Thyroid gland (tissue), 4 donors: Measurements from ENCODE around the gene GGT5.

Experiments
- POLR2A ChIP-seq, 2 donors: fragments of 450-650 bp; IDR thresholded peaks; one replicate each; pipeline ENCODE4 v1.6.1; 2017; ENCODE audit warnings: antibody characterized with exemption in 2 of 2, mild to moderate bottlenecking in 2 of 2, moderate library complexity in 1 of 2
- TF ChIP-seq, protein P1 (sequence below), 6 experiments: fragments of 200-600 bp in 3 of 6; fragments of 450-650 bp in 3 of 6; sonication (generic) in 3 of 6; IDR thresholded peaks; one replicate each; pipeline ENCODE4 v1.5.1; 2016 to 2019; ENCODE audit warnings: antibody characterized with exemption in 6 of 6, mild to moderate bottlenecking in 2 of 6, inconsistent platforms in 1 of 6, moderate library complexity in 1 of 6

DNA sequence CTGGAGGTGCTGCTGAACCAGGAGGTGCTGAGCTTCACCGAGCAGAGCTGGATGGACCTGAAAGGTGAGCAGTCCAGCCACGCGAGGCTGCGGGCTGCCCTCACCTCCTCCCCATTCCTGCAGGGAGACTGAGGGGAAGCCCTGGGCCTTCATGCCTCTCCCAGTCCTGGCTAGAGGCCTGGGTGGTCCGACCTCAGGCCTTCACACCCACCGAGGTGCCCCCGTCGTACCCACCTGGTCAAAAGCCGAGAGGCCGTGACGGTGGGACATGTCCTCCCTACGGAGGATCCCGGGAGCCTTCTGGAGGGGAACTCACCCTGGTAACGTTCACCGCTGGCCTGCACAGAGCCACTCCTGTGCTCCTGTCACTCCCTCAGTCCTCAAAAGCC is 58.5 kb downstream of the GGT5 start:
- TF ChIP-seq, protein P1, sequence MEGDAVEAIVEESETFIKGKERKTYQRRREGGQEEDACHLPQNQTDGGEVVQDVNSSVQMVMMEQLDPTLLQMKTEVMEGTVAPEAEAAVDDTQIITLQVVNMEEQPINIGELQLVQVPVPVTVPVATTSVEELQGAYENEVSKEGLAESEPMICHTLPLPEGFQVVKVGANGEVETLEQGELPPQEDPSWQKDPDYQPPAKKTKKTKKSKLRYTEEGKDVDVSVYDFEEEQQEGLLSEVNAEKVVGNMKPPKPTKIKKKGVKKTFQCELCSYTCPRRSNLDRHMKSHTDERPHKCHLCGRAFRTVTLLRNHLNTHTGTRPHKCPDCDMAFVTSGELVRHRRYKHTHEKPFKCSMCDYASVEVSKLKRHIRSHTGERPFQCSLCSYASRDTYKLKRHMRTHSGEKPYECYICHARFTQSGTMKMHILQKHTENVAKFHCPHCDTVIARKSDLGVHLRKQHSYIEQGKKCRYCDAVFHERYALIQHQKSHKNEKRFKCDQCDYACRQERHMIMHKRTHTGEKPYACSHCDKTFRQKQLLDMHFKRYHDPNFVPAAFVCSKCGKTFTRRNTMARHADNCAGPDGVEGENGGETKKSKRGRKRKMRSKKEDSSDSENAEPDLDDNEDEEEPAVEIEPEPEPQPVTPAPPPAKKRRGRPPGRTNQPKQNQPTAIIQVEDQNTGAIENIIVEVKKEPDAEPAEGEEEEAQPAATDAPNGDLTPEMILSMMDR (IDR thresholded peaks at IDR 0.05), result no peak
- TF ChIP-seq POLR2A (IDR thresholded peaks at IDR 0.05), result no peak
